Right lobe of liver (tissue), 6 donors: Measurements from ENCODE around the gene LRWD1. TPM values are rescaled to one million over a fixed set of nuclear protein-coding genes. Genes with fewer than 3 reads are reported as not detected.
"Not testable (repeated sequence)": the region's sequence is repeated elsewhere in the genome, so short reads cannot be mapped to it uniquely, and the experiment has no call there.

Experiments used
- ATAC-seq, 4 donors: fragments of 200-7000 bp; cut with Tn5 transposase; one replicate each; pipeline ENCODE4 v1.9.1; 2020; ENCODE audit warnings: mild to moderate bottlenecking in 4 of 4, moderate library complexity in 4 of 4
- DNase-seq, 3 donors: peaks; one replicate each; pipeline ENCODE4 v3.0.0-alpha.2; 2020
- H3K27ac ChIP-seq, 3 donors: fragments of 200-600 bp; one replicate each; pipeline ENCODE4 v1.8.0; 2022
- H3K27me3 ChIP-seq, 2 donors: fragments of 200-600 bp; one replicate each; pipeline ENCODE4 v1.8.0; 2022
- H3K36me3 ChIP-seq, 4 donors: fragments of 200-600 bp; sonication (generic) in 1 of 4; one replicate each; pipeline versions ENCODE4 v1.5.1 to v1.8.0; 2017 to 2022; ENCODE audit warnings: control low read depth in 1 of 4
- H3K4me1 ChIP-seq, 4 donors: fragments of 200-600 bp; sonication (generic) in 1 of 4; one replicate each; pipeline versions ENCODE4 v1.5.1 to v1.8.0; 2017 to 2022; ENCODE audit warnings: control low read depth in 1 of 4
- H3K4me3 ChIP-seq, 3 donors: fragments of 200-600 bp; one replicate each; pipeline ENCODE4 v1.8.0; 2022
- H3K9me3 ChIP-seq, 4 donors: fragments of 200-600 bp; sonication (generic) in 1 of 4; one replicate each; pipeline versions ENCODE4 v1.5.1 to v1.8.0; 2017 to 2022; ENCODE audit warnings: control low read depth in 1 of 4
- POLR2A ChIP-seq: fragments of 450-650 bp; IDR thresholded peaks from one replicate; pipeline ENCODE4 v1.6.1; 2017; ENCODE audit warnings: antibody characterized with exemption, mild to moderate bottlenecking
- WGBS: methylation state at CpG from one replicate; pipeline ENCODE4 v1.1.6; 2018; ENCODE audit warnings: low coverage, low lambda C conversion rate; ENCODE audit not compliant: insufficient coverage; ENCODE audit errors: missing lambda C conversion rate; 5-methylcytosine and 5-hydroxymethylcytosine counted together
- intact Hi-C, 2 donors: fragments of 100-400 bp; cut with DNase I; formaldehyde crosslinking; loops; one replicate each; pipeline versions ENCODE4 v1.11.2 to v1.14.1; 2022
- total RNA-seq, 6 experiments: library from RNA; depleted of rRNA in 2 of 6; stranded (reverse); fragments of >200 nt in 2 of 6; fragmentation: NEBNext Ultra II Directional in 3 of 6; extraction: Animal tissue kit (Norgen Biotek cat#: 25700) in 3 of 6; gene quantifications; one replicate each; pipeline versions ENCODE4 v1.1.0 to v1.2.4, GENCODE V29; 2016 to 2023
- TF ChIP-seq, protein P1 (sequence below), 4 donors: fragments of 200-600 bp in 3 of 4; fragments of 450-650 bp in 1 of 4; IDR thresholded peaks; one replicate each; pipeline versions ENCODE4 v1.5.1 to v1.8.0; 2016 to 2022; ENCODE audit warnings: antibody characterized with exemption in 4 of 4, mild to moderate bottlenecking in 2 of 4
- donor health status: DM: no; HTN: yes; CAD: no.
- donor health status: DM: no; HTN: no; CAD: no.
- donor health status: DM: no; HTN: no; CAD: no.
- donor health status: DM: no; HTN: yes; CAD: no.
- donor health status: DM: no; HTN: yes; CAD: no.

The LRWD1 gene
- total RNA-seq, 6 experiments from 2014 or later = 8.3 to 15.5 (median 12.9) TPM

DNA sequence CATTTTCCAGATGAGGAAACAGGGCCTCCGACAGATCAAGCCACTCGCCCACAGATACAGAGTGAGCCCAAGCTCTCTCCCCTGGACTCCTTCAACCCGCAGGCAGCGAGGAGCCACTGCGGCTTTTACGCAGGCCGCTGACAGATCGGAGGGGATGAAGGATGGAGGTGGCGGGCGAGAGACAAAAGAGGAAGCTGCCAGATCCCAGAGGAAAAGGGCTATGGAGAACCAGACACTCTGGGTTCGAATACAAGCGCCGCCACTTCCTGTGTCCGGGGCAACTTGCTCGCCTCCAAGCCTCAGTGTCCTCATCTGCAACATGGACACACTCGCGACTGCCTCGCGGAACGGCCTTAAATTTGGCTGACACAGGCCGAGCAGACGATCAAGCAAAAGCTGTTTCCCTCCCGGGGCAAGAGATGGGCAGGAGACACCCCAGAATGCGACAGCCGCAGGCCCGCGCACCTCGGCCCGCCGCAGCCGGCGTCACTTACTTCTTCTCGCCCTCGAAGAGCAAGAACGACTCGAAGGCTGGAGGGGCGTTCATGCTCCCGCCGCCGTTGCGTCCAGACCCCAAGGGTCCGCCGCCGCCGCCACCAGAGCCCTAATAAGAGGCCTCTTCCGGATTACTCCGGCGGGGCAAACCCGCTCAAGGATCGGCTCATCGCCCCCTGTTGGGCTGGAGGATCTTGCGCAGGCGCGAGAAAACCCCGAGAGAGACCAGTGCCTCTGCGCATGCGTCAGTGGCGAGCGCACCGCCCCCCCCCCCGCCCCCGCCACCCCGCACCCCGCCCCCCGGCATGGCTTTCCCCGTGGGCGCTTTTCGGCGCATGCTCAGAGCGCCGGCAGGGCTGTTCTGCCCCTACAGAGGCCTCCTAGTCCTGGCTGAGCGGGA, 13.8 kb downstream of the LRWD1 start, which contains the start of gene POLR2J:
POLR2J (minus strand) TSS at position 609 of the 895 bp plus-strand sequence; CDS start at position 547, 62 bp downstream.
- intact Hi-C loops, H3K36me3 ChIP-seq, H3K27ac ChIP-seq, H3K4me1 ChIP-seq, H3K9me3 ChIP-seq, H3K27me3 ChIP-seq: not testable (repeated sequence)
- peak; percentile 89 to 93 (median 92) for ATAC-seq
- DNase-seq = peak; percentile 87 to 93 (median 90)
- H3K4me3 ChIP-seq = peak within 1 kb of the TSS in 2 of 3 donors; percentile 50 to 57
- TF ChIP-seq, protein P1, sequence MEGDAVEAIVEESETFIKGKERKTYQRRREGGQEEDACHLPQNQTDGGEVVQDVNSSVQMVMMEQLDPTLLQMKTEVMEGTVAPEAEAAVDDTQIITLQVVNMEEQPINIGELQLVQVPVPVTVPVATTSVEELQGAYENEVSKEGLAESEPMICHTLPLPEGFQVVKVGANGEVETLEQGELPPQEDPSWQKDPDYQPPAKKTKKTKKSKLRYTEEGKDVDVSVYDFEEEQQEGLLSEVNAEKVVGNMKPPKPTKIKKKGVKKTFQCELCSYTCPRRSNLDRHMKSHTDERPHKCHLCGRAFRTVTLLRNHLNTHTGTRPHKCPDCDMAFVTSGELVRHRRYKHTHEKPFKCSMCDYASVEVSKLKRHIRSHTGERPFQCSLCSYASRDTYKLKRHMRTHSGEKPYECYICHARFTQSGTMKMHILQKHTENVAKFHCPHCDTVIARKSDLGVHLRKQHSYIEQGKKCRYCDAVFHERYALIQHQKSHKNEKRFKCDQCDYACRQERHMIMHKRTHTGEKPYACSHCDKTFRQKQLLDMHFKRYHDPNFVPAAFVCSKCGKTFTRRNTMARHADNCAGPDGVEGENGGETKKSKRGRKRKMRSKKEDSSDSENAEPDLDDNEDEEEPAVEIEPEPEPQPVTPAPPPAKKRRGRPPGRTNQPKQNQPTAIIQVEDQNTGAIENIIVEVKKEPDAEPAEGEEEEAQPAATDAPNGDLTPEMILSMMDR (IDR thresholded peaks at IDR 0.05) = peak; percentile 41 to 59 (median 50)
- TF ChIP-seq POLR2A = peak; percentile 34
- 0% methylated on average over 15 of the region's 72 CpGs for WGBS

GRCh38 chr7:102479209-102479584, 14.4 kb downstream of the LRWD1 start:
- ATAC-seq = not testable (repeated sequence)

GRCh38 chr7:102479982-102480637, 15.3 kb downstream of the LRWD1 start:
- H3K27ac ChIP-seq, H3K4me1 ChIP-seq, H3K9me3 ChIP-seq, H3K27me3 ChIP-seq, H3K36me3 ChIP-seq, H3K4me3 ChIP-seq, intact Hi-C loops: not testable (repeated sequence)
- ATAC-seq (peak in 2 of 4 donors; percentile 9 to 21), DNase-seq (peak; percentile 37 to 57 (median 55))
- TF ChIP-seq, protein P1 (IDR thresholded peaks at IDR 0.05) = peak; percentile 14 to 47 (median 42)
- WGBS = 3% methylated on average over 5 of the region's 11 CpGs

More at GRCh38 chr7:102479209-102479584, 14.4 kb downstream of the LRWD1 start:
- H3K4me1 ChIP-seq, H3K27ac ChIP-seq, H3K4me3 ChIP-seq, H3K27me3 ChIP-seq, H3K9me3 ChIP-seq, intact Hi-C loops, H3K36me3 ChIP-seq: not testable (repeated sequence)
- WGBS = no CpG with 5 or more reads among the region's 10 CpGs
- peak in 1 of 3 donors; percentile 23 for DNase-seq

DNA sequence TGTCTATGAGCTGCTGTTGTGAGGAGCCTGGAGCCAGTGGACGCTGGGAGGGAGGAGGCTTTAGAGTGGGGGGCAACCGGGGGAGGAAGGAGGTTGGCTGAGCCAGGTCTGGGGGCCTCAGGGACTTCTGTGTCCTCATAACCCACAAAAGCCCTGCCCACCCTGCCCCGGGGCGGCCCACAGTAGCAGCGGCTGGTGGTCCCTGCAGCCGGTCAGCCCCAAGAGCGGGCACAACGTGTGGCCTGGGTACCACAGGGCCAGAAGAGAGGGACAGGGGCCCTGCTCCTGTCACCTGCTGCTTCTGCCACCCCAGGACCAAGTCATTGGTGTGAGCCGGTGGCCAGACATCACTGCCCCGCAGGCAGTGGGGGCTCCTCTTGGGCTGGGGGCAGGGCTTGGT, 17.2 kb downstream of the LRWD1 start:
- DNase-seq = peak; percentile 2 to 11 (median 10)
- ATAC-seq, H3K4me1 ChIP-seq, H3K27me3 ChIP-seq, H3K36me3 ChIP-seq, H3K4me3 ChIP-seq, intact Hi-C loops, H3K27ac ChIP-seq, H3K9me3 ChIP-seq: not testable (repeated sequence)
- no CpG with 5 or more reads among the region's 10 CpGs for WGBS

DNA sequence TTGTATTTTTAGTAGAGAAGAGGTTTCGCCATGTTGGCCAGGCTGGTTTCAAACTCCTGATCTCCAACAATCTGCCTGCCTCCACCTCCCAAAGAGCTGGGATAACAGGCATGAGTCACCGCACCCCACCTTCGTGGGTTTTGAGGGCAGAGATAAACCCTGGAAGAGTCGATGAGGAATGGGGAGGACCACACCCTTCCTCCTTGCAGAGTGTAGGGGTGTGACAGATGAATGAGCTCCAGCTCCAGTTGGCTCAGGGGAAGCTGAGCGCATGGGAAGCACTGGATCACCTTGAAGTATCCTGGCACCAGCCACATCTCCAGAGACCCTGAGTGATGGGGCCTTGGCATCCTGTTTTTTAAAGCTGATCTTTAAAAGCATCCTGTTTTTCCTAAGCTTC, 19.5 kb downstream of the LRWD1 start:
- H3K4me1 ChIP-seq, H3K27me3 ChIP-seq, DNase-seq, ATAC-seq, intact Hi-C loops, H3K9me3 ChIP-seq, H3K27ac ChIP-seq, H3K4me3 ChIP-seq, H3K36me3 ChIP-seq: not testable (repeated sequence)
- WGBS = no CpG with 5 or more reads among the region's 5 CpGs

- ATAC-seq (peak; percentile 57 to 73 (median 65)), DNase-seq (peak; percentile 18 to 51 (median 49))
- H3K4me1 ChIP-seq, intact Hi-C loops, H3K27me3 ChIP-seq, H3K4me3 ChIP-seq, H3K27ac ChIP-seq, H3K9me3 ChIP-seq, H3K36me3 ChIP-seq: not testable (repeated sequence)
- WGBS = no CpG with 5 or more reads among the region's 12 CpGs
Observed at GRCh38 chr7:102490529-102491075, 25.8 kb downstream of the LRWD1 start.

- H3K4me3 ChIP-seq, H3K4me1 ChIP-seq, H3K27me3 ChIP-seq, H3K9me3 ChIP-seq, H3K27ac ChIP-seq, intact Hi-C loops, DNase-seq, H3K36me3 ChIP-seq: not testable (repeated sequence)
- ATAC-seq = peak; percentile 69 to 74 (median 72)
- no CpG with 5 or more reads among the region's 33 CpGs for WGBS
Observed at GRCh38 chr7:102493220-102493935, 28.6 kb downstream of the LRWD1 start.

- H3K27ac ChIP-seq, intact Hi-C loops, H3K36me3 ChIP-seq, H3K4me3 ChIP-seq, H3K4me1 ChIP-seq, H3K27me3 ChIP-seq, H3K9me3 ChIP-seq, ATAC-seq: not testable (repeated sequence)
- whole genome bisulfite sequencing = no CpG with 5 or more reads among the region's 15 CpGs
- peak in 2 of 3 donors; percentile 10 to 29 for DNase-seq
Observed at GRCh38 chr7:102494026-102494425, 29.2 kb downstream of the LRWD1 start.
